GM18511 (cell line): Measurements from ENCODE around the gene MGRN1.
A peak's percentile ranks its signal among the peaks of the same experiment; 100 is the strongest.
"Not testable (repeated sequence)": the region's sequence is repeated elsewhere in the genome, so short reads cannot be mapped to it uniquely, and the experiment has no call there.

Experiments
- ATAC-seq: cut with Tn5 transposase; IDR thresholded peaks from one replicate; pipeline ENCODE4 v1.9.1; 2021; ENCODE audit warnings: mild to moderate bottlenecking, moderate library complexity; ENCODE audit not compliant: unreplicated experiment

MGRN1 gene

DNA sequence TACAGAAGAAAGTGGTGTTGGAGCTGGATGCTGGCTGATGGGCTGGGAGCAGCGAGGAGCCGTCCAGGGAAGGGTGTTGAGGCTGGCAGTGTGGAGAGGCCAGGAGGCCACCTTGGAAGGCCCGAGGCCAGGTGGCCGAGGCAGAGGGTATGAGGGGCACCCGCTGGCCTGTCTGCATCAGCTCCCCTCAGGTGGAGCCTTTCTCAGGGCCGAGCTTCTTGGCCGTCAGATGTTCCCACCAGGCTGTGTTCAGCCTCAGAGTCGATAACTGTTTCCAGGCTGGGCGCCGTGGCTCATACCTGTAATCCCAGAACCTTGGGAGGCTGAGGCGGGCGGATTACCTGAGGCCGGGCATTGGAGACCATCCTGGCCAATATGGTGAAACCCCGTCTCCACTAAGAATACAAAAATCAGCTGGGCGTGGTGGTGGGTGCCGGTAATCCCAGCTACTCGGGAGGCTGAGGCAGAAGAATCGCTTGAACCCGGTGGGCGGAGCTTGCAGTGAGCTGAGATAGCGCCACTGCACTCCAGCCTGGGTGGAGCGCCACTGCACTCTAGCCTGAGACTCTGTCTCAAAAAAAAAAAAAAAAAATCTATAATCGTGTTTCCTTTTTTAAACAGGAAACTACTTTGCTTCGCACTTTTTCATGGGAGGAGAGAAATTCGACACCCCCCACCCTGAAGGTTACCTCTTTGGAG is 25.3 kb downstream of the MGRN1 start:
- no peak for ATAC-seq

DNA sequence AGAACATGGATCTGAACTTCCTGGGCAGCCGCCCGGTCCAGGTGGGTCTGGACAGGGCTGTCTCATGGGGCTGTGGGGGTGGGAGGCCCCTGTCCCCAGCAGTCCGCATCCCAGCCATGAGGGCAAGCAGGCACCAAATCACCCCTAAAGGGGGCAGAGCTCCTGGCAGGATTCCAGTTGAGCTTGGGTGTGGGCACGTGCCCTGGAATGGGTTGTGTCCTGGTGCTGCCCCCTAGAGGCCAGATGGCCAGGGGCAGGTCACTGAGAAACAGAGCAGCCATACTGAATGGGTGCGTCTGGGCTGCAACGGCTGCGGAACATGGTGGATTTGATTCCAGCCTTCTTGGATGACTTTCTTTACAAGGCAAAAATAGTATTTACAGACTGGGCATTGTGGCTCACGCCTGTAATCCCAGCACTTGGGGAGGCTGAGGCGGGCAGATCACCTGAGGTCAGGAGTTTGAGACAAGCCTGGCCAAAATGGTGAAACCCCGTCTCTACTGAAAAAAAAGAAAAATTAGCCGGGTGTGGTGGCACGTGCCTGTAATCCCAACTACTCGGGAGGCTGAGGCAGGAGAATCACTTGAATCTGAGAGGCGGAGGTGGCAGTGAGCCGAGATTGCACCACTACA is 25.9 kb downstream of the MGRN1 start:
- ATAC-seq: not testable (repeated sequence)

DNA sequence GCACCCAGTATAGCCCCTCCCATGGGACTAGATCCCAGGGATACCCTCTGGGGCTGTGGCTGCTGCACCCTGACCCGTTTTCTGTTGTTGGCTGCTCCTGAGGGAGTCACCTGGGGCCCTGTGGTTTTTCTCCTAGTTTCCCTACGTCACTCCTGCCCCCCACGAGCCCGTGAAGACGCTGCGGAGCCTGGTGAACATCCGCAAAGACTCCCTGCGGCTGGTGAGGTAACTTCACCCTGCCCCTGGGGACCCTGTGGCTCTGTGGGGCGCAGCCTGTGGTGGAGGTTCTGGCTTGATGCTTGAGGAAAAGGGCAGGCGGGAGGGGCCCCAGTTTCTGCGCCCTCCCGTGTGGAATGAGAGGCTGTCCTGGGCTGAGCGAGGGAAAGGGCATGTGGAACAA is 27.2 kb downstream of the MGRN1 start:
- no peak for ATAC-seq

DNA sequence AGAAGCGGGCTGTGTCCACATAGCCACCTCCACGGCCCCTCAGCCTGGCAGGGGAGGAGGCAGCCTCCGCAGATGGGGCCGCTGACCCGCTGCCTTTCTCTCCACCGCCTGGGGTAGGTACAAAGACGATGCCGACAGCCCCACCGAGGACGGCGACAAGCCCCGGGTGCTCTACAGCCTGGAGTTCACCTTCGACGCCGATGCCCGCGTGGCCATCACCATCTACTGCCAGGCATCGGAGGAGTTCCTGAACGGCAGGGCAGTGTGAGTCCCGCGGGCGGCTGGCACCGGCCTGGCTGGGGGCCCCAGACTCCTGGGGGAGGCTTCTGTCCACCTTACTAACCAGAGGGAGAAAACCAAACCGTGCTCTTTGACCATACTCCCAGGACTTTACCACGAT is 27.9 kb downstream of the MGRN1 start:
- no peak for ATAC-seq

DNA sequence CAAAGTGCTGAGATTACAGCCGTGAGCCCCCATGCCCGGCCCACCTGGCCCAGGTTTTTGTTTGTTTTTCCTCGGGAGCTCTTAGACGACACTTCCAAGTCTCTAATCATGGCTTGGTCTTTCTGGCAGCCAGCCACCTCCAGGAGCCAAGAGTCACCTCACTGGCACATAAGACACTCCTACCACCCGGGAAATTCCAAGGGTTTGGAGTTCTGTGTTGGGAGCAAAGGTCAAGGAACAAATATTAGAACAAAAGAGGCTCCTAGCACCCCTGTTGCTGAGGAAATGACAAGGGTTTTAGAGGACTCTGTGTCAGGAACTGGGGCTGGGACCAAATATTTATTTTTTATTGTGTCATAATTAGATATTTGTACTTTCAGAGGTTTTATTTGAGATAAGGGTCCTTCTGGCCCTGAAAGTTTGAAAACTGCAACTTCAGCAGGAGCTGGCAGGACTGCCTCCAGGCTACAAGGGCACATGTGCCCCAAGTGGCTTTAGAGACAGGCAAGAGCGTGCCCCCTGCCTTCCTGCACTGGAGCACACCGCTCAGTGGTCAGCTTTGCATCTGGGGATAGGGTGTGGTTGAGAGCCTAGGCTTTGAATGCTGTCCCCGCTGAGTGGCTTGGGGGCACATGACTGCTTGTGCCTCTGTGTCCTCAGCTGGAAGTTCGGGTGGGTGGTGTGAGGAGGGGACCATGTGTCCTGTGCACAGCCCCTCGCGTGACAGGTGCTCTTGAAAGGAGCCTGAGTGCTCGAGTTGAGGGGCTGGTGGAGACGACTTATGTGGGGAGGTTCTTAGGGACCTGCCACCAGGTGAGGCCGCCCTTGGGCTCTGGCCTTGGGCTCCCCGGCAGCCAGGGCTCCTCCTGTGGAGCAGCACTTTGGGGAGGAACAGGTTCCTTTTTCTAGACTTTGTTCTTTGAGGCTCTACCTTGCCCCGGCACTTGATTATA is 29.7 kb downstream of the MGRN1 start:
- no peak for ATAC-seq

DNA sequence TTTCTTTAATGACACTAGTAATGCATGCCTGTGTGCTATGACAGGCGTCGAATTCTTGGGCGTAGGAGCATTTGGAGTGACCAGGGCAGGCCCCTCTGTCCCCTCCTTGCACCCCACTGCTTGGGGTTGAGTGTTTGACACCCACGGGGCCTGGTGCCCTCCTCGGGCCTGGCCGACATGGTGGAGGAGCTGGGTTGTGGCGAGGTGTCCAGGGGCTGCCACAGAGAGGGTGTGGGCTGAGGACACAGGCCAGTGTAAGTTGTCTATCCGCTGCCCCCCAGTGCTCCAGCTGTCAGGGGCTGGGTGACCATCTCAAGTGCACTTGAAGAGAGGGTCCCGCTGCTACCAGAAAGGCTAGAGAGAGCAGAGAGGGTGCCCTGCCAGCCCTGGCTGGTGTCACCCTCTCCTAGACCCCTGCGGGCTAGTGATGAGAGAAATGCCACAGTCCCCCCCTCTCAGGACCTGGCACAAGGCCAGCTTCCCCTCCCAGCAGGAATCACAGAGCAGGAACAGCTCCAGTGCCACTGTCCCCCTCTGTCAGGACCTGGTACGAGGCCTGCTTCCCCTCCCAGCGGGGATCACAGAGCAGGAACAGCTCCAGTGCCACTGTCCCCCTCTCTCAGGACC is 30.5 kb downstream of the MGRN1 start:
- no peak for ATAC-seq

DNA sequence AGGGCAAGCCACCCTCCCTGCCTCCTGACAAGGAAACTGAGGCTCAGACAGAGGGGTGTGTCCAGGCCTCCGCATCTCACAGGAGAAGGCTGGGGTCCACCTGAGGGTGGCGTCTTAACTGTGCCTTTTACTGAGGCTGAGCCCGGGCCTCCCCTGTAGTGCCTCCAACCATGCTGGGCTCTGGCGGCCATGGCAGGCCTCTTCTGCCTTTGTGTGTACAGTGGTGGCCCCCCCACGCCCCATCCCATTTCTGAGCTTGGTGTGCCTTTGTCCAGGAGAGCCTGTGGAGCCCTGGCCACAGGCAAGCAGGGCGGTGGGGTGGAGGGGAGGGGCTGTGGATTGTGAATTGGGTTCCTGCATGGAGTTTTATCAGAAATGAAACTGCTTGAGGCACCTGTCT is 31.2 kb downstream of the MGRN1 start:
- ATAC-seq: no peak

DNA sequence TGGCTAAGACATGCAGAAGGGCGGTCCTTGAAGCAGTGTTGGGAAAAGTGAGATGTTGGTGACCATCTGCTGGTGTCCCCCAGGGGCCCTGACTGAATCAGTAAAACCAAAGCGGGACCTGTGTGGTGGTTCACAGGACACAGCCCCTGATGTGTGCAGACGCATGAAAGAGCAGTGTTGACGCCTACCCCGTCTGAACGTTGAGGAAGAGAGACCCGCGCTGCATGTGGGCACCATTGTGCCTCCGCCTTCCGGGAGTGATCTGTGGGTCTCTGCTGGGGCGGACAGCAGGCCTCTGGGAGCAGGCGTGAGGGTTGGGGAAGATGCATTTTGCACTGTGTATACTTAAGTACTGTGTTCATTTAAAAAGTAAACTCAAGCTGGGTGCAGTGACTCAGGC is 31.6 kb downstream of the MGRN1 start:
- ATAC-seq: no peak

DNA sequence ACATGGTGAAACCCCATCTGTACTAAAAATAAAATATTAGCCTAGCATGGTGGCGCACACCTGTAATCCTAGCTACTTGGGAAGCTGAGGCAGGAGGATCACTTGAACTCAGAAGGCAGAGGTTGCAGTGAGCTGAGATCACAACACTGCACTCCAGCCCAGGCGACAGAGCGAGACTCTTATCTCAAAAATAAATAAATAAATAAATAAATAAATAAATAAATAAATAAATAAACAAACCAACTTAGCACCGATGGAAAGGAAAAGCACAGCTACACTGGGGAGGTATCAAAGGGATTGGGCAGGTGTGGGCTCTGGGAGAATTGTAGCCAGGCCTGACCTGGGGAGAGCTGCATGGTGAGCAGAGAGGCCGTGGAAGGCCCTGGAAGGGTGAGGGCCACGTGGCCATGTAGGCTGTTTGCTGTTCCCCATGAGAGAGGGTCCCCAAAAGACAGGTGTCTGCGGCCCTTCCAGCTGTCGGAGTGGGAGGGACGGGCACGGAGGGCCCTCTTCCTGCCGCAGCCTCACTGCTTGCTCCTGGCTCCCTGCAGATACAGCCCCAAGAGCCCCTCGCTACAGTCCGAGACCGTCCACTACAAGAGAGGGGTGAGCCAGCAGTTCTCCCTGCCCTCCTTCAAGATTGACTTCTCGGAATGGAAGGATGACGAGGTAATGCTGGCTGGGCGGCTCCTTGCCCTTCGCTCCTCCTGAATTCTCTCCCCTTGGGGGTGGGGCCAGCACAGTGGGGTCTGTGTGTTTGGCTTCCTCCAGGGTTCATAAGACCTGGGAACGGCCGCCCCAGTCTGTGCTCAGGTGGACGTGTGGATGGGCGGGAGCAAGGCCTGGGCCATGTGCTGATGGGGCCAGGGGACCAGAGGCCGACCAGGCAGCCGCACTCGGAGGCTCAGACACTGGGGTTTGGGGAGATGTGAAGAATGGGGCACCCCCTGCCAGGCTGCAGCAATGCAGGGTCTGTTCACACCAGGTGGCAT is 32.4 kb downstream of the MGRN1 start:
- no peak for ATAC-seq

DNA sequence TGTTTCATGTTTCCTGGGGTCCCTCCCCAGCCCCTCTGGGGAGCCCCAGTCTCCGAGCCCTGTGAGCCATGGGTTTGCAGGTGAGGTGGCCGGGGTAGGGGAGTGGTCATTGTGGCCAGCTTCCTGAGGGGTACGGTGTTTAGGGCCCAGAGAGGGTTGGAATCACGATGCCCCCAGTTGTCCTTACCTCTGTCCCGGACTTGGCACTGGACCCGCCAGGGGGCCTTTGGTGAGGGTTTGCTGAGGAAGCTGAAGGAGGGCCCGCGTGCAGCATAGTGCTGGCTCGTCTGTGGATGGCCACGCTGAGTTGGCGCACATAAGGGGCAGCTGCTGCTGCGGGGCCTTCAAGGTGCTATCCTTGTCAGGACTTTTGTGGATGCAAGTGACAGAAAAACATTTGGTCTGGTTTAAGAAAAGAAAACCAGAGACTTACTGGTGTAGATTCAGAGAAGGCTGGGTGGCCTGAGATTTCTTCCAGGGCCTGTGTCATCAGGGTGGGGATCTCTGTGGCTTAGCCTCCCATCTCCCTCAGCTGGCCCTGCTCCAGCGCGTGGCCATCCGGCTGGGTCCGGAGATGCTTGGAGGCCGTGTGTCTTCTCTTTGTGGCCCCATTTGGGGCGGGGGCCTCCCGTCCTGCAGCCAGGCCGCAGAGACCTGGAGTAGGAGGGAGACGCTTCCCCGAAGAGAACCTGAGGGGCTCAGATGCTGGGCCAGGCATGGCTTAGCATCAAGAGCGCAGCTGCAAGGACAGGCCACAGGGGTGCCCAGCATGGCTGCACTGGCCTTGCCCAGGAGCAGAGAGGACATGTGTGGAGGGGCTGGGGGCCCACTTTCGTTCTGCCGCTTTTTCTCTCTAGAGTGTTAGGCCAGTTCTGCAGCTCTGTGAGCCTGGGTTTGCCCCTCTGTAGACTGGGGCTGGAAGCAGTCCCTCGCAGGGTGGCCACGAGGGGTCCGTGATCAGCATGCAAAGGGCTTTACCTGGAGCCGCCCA is 35.0 kb downstream of the MGRN1 start:
- no peak for ATAC-seq

DNA sequence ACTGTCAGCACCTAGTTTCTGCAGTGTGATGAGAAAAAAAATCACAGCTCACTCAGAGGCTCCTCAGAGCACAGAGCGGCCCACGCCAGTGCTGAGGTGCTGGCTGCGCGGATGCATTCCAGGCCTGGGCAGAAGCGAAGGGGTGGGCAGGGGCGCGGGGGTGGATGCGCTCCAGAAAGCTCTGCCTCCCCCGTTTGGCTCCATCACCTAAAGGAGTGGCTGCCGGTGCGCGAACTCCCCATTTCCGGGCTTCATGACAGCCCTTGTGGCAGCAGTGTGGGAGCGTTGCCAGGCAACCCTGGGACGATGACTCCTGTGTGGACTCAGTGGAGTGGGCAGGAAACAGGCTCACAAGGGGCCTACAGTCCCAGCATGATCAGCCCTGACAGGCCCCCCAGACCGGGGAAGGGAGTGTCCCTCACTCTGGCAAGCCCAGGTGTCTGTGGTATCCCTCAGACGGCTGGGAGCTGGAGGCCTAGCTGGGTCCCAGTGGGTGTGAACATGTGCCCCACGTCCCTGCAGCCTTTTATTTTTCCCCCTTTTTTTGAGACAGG is 35.9 kb downstream of the MGRN1 start:
- peak; percentile 65 for ATAC-seq

DNA sequence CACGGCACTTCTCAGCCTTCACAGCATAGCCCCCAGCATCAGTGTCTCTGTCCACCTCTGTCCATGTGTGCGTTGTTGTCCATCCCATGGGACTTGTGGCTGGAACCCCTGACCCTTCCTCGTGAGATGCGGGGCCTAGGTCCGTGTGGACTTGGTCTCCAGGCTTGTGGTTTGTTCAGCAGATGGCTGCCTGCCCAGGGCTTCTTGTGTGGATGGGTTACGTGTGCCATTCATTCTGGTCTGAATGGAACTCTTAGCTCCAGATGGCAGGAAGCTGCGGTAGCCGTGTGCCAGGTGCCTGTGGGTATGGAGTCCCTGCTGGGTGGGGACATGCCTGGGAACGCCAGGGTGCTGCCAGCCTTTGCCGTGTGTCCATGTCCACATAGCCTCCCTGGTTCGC is 37.0 kb downstream of the MGRN1 start:
- no peak for ATAC-seq

DNA sequence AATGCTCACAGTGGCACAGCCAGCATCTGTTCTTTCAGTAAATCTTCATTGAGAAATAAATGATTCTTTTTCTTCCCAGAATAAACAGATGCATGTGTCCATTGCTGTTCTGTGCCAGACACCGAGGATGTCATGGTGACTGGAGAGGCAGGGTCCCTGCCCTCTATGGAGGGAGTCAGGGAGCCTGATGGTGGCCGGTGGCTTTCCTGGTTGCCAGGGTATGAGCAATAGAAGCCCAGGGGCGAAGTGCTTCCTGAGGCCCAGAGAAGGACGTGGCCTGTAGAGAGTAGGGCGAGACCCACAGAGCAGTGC is 38.8 kb downstream of the MGRN1 start:
- no peak for ATAC-seq

DNA sequence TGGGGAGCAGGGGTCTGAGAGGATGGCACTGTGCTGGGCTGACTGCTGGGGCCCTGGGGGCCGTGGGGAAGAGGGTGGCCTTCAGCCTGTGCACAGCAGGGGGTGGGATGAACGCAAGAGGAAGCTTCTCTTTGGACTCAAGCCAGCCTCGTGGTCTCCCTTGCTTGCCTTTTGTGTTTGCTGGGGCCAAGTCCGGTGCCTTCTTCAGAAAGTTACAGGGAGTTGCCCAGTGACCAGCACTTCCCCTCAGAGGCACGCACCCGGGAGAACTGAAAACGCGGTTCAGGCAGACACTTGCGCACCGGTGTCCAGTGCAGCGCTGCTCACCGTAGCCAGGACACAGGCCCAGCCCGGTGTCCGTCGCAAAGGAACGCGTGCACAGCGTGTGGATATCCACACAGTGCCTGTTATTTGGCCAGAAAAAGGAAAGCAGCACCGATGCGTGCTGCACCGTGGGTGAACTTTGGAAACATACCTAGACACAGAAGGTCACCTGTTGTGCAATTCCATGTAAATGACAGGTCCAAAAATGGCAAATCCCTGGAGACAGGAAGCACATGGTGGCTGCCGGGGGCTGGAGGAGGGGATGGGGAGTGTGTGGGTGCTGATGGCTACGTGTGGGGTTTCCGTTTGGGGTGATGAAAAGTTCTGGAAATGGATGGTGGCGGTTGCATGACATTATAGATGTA is 39.3 kb downstream of the MGRN1 start:
- ATAC-seq: no peak

DNA sequence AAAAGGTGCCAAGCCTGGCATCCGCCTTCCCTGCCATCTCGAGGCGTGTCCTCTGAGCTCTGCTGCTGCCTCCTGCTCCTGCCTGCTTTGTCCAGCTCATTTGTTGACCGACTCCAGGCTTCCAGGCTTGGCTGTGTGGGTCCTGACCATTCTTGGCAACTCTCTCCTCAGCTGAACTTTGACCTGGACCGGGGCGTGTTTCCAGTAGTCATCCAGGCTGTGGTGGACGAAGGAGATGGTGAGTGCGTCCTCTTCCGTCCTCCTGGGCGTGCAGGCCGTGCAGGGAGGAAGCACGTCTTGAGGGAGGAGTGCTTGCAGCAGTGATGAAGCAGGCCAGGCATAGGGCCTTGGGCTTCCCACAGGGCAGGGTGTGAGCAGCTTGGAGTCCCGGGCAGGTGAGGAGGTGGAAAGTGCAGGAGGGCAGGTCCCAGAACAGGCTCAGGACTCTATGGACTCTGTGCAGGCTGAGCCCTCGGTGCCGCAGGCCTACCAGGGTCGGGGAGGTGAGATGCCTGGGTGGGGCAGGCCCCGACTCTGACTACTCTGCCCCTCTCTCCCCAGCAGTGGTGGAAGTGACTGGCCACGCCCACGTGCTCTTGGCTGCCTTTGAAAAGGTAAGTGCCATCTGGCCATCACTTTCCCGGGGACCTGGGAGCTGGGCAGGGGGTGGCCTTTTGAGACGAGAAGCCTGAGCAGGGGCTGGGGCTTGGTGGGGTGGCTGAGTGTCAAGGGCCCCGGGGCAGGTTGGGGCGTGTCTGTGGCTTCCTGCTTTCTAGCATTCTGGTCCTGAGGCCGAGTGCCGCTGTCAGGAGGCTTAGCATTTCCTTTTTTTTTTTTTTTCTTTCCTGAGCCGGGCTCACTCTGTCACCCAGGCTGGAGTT is 40.2 kb downstream of the MGRN1 start:
- no peak for ATAC-seq

DNA sequence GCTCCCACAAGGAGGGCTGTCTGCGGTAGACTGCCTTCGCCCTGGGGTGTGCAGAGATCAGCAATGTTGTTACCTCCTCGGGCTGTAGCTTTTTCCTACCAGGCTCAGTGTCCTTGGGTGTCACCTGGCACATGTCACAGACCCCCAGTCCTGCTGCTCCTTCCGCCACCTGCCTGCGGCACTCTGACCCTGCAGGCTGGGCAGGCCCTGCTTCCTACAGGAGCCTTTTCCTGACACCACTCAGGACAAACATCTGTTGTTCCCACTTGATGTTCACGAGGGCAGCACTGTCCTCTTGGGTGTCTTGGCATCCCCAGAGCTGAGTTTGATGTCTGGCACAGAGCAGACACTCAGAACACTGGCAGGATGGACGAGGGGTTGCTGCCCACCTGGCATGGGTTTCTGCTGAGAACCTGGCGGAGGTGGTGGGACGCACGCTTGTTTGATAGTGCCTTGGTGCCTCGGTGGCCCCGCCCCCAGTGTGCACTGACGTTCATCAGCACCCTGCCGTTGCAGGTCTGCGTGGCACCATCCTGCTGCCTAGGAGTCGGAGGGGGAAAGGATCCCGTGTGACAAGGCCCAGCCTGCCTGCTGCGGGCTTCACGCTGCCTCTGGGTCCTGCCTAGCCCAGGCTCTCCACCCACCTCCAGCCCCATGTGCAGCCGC is 42.0 kb downstream of the MGRN1 start:
- no peak for ATAC-seq
